ENCODE results near the gene RHBDF2.

- TF ChIP-seq TAF1 (IDR thresholded peaks at IDR 0.05; ENCODE audit: borderline replicate concordance, low read depth, low read length) = no peak
- TF ChIP-seq POLR2A (IDR thresholded peaks at IDR 0.05; ENCODE audit: low read depth, low read length) = no peak
Observed at GRCh38 chr17:76534831-76535732, 33.9 kb upstream of the RHBDF2 start.

Data from GM12892 (cell line).